ENCODE data around the gene RBM48. TPM values are rescaled to one million over a fixed set of nuclear protein-coding genes. Genes with fewer than 3 reads are reported as not detected.

RBM48 gene
- total and polyA plus RNA-seq, 2 donors (not counting 1 experiment from before 2014, with no cell fraction given) = 11.0 to 32.9 TPM

DNA sequence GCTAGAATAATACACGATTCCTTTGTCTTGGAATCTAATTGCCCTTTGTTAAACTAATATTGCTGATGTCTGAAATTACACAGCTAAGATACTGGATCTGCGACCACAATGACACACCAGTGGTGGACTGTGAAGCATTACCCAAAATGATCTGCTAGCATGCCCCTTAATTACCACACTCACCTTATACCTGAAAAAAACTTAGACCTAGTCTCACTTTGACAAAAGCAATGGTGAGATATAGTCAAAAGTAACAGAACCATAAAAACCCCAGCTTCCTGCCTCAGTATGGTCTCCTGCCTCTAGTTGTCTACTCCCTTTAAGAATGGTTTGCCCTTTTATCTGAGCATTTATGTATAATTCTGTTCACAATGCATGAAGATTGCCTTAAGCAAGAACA, 30.0 kb upstream of the RBM48 start:
- Histone ChIP-seq H3K9me3 (ENCODE audit: control extremely low read depth in 1 of 3, control insufficient read depth in 2 of 3, insufficient read depth in 1 of 3, low read length in 2 of 3) (no peaks in the 10 kb centered on the region), H3K4me2 (replicated peaks; ENCODE audit: low read depth, low read length, poor library complexity, severe bottlenecking) (no peak overlapping the region), H4K20me1 (ENCODE audit: control insufficient read depth, insufficient read depth, low read length, poor library complexity, severe bottlenecking) (no peaks in the 10 kb centered on the region), H3K9ac (ENCODE audit: low read length) (no peak overlapping the region), H3K27me3 (replicated peaks in 1 of 4; ENCODE audit: control extremely low read depth in 1 of 4, control insufficient read depth in 3 of 4, insufficient read depth in 4 of 4, low read length in 3 of 4) (no peaks in the 10 kb centered on the region), H3K27ac (ENCODE audit: low read length in 2 of 2) (no peak overlapping the region), H3K79me2 (ENCODE audit: control insufficient read depth, insufficient read depth, low read length) (no peaks in the 10 kb centered on the region), H3K4me3 (ENCODE audit: control extremely low read depth in 1 of 5, extremely low read depth in 1 of 5, insufficient read depth in 1 of 5, low read depth in 2 of 5, low read length in 4 of 5) (no peak overlapping the region), H3K4me1 (ENCODE audit: control insufficient read depth in 2 of 2, insufficient read depth in 2 of 2, low read length in 2 of 2) (no peaks in the 10 kb centered on the region), H3K36me3 (replicated peaks in 1 of 2; ENCODE audit: control extremely low read depth in 1 of 2, control insufficient read depth in 1 of 2, extremely low read depth in 1 of 2, insufficient read depth in 2 of 2, low read length in 1 of 2) (peaks cover 6 to 20% of the 10 kb centered on the region in 2 experiments), H2AFZ (ENCODE audit: insufficient read depth, low read depth, low read length, poor library complexity, severe bottlenecking) (no peak overlapping the region)
- H3K9me3 Mint-ChIP-seq (ENCODE audit: insufficient read depth) = no peaks in the 10 kb centered on the region
- WGBS (ENCODE audit: insufficient coverage) = no CpG with 5 or more reads among the region's 2 CpGs
- DNase-seq = no peak
- intact Hi-C loops (cut with micrococcal nuclease) = no loop called here
- no peak overlapping the region for H3K27ac Mint-ChIP-seq
- ATAC-seq (ENCODE audit: low read depth) = no peak
- H3K27me3 Mint-ChIP-seq = no peaks in the 10 kb centered on the region
- CTCF ChIA-PET = interaction anchor here (0.5 kb wide), 1 partner anchor 367 kb away, joined by 3 read pairs; no protein-coding TSS in a partner anchor
- TF ChIP-seq, protein P1, sequence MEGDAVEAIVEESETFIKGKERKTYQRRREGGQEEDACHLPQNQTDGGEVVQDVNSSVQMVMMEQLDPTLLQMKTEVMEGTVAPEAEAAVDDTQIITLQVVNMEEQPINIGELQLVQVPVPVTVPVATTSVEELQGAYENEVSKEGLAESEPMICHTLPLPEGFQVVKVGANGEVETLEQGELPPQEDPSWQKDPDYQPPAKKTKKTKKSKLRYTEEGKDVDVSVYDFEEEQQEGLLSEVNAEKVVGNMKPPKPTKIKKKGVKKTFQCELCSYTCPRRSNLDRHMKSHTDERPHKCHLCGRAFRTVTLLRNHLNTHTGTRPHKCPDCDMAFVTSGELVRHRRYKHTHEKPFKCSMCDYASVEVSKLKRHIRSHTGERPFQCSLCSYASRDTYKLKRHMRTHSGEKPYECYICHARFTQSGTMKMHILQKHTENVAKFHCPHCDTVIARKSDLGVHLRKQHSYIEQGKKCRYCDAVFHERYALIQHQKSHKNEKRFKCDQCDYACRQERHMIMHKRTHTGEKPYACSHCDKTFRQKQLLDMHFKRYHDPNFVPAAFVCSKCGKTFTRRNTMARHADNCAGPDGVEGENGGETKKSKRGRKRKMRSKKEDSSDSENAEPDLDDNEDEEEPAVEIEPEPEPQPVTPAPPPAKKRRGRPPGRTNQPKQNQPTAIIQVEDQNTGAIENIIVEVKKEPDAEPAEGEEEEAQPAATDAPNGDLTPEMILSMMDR (IDR thresholded peaks at IDR 0.05) = no peak
- no peak for TF ChIP-seq EZH2 (IDR thresholded peaks at IDR 0.05; ENCODE audit: borderline replicate concordance, insufficient read depth, low read depth, low read length, poor library complexity, severe bottlenecking)
- H3K4me1 Mint-ChIP-seq = no peaks in the 10 kb centered on the region
- no peak overlapping the region for H3K4me3 Mint-ChIP-seq
- POLR2A ChIA-PET = no interaction called here

DNA sequence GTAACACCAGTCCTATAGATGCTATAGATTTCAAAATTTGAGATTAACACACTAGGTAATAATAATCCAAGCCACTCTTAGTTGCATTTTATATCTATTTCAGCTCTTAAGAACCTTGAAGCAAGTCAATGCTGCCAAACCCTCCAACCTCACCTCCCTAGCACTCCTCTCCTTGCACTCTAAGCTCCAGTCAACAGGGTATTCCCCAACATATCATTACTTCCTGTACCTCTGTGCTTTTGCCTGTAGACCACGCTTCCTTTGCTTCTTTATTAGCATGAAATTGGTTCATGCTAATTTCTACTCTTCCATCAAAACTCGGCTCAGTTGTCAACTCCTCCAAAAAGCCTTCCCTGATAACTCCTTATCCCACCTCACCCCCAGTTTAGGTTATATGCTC, 24.8 kb upstream of the RBM48 start:
- TF ChIP-seq, protein P1 (IDR thresholded peaks at IDR 0.05) = no peak
- TF ChIP-seq EZH2 (IDR thresholded peaks at IDR 0.05; ENCODE audit: borderline replicate concordance, insufficient read depth, low read depth, low read length, poor library complexity, severe bottlenecking) = no peak
- Histone ChIP-seq H3K4me2 (replicated peaks; ENCODE audit: low read depth, low read length, poor library complexity, severe bottlenecking) (no peak overlapping the region), H3K27me3 (replicated peaks in 1 of 4; ENCODE audit: control extremely low read depth in 1 of 4, control insufficient read depth in 3 of 4, insufficient read depth in 4 of 4, low read length in 3 of 4) (no peaks in the 10 kb centered on the region), H3K4me1 (ENCODE audit: control insufficient read depth in 2 of 2, insufficient read depth in 2 of 2, low read length in 2 of 2) (no peaks in the 10 kb centered on the region), H3K9ac (ENCODE audit: low read length) (no peak overlapping the region), H3K27ac (ENCODE audit: low read length in 2 of 2) (no peak overlapping the region), H4K20me1 (ENCODE audit: control insufficient read depth, insufficient read depth, low read length, poor library complexity, severe bottlenecking) (no peaks in the 10 kb centered on the region), H3K9me3 (ENCODE audit: control extremely low read depth in 1 of 3, control insufficient read depth in 2 of 3, insufficient read depth in 1 of 3, low read length in 2 of 3) (no peaks in the 10 kb centered on the region), H2AFZ (ENCODE audit: insufficient read depth, low read depth, low read length, poor library complexity, severe bottlenecking) (no peak overlapping the region), H3K79me2 (ENCODE audit: control insufficient read depth, insufficient read depth, low read length) (no peaks in the 10 kb centered on the region), H3K4me3 (ENCODE audit: control extremely low read depth in 1 of 5, extremely low read depth in 1 of 5, insufficient read depth in 1 of 5, low read depth in 2 of 5, low read length in 4 of 5) (no peak overlapping the region), H3K36me3 (replicated peaks in 1 of 2; ENCODE audit: control extremely low read depth in 1 of 2, control insufficient read depth in 1 of 2, extremely low read depth in 1 of 2, insufficient read depth in 2 of 2, low read length in 1 of 2) (peaks cover 4 to 24% of the 10 kb centered on the region in 2 experiments)
- H3K4me1 Mint-ChIP-seq = no peaks in the 10 kb centered on the region
- DNase-seq (no peak), ATAC-seq (ENCODE audit: low read depth) (no peak)
- H3K4me3 Mint-ChIP-seq = no peak overlapping the region
- H3K27ac Mint-ChIP-seq = no peak overlapping the region
- WGBS (ENCODE audit: insufficient coverage) = 65% methylated on average over 2 of the region's 2 CpGs
- ChIA-PET POLR2A (no interaction called here), CTCF (no interaction called here)
- intact Hi-C loops (cut with micrococcal nuclease) = no loop called here
- no peaks in the 10 kb centered on the region for H3K27me3 Mint-ChIP-seq
- H3K9me3 Mint-ChIP-seq (ENCODE audit: insufficient read depth) = no peaks in the 10 kb centered on the region
